ENCODE measurements around the gene OR51M1. TPM values are rescaled to one million over a fixed set of nuclear protein-coding genes. Genes with fewer than 3 reads are reported as not detected.

Gene OR51M1
- total RNA-seq, 4 donors from 2014 or later = not detected

- intact Hi-C loops (cut with DNase I) = no loop called here
- TF ChIP-seq POLR2A (IDR thresholded peaks at IDR 0.05) = no peak
- no peaks in the 10 kb centered on the region for H3K36me3 ChIP-seq
- H3K4me3 ChIP-seq = no peak overlapping the region
- no peaks in the 10 kb centered on the region for H3K9me3 ChIP-seq
- no peaks in the 10 kb centered on the region for H3K27me3 ChIP-seq
- WGBS, 2 donors = 29 to 44% methylated on average over 3 of the region's 3 CpGs
- DNase-seq = no peak
- H3K4me1 ChIP-seq = no peaks in the 10 kb centered on the region
- no peak overlapping the region for H3K27ac ChIP-seq
Measured at GRCh38 chr11:5368502-5369043, 15.0 kb upstream of the OR51M1 start.

DNA sequence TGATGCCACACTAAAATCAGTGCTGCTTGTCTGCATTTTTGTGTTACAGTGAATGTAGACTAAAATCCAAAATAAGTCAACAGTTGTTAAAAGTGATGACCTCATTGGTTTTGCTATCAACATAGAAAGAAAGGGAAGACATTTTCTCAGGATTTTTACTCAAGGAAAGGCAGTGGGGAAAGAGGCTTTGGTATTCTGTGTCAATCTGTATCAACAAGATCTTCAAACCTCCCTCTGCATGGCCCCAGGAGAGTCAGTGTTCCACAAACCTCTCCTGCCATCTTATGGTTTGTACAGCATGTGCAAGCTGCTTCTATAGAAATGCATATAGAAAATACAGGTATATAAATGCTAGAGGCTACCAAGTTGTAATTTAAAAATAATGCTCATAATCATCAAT is 13.8 kb upstream of the OR51M1 start:
- no peak for TF ChIP-seq POLR2A (IDR thresholded peaks at IDR 0.05)
- TF ChIP-seq, protein P1, sequence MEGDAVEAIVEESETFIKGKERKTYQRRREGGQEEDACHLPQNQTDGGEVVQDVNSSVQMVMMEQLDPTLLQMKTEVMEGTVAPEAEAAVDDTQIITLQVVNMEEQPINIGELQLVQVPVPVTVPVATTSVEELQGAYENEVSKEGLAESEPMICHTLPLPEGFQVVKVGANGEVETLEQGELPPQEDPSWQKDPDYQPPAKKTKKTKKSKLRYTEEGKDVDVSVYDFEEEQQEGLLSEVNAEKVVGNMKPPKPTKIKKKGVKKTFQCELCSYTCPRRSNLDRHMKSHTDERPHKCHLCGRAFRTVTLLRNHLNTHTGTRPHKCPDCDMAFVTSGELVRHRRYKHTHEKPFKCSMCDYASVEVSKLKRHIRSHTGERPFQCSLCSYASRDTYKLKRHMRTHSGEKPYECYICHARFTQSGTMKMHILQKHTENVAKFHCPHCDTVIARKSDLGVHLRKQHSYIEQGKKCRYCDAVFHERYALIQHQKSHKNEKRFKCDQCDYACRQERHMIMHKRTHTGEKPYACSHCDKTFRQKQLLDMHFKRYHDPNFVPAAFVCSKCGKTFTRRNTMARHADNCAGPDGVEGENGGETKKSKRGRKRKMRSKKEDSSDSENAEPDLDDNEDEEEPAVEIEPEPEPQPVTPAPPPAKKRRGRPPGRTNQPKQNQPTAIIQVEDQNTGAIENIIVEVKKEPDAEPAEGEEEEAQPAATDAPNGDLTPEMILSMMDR (IDR thresholded peaks at IDR 0.05) = no peak
- Histone ChIP-seq H3K9me3 (no peaks in the 10 kb centered on the region), H3K36me3 (no peaks in the 10 kb centered on the region), H3K4me3 (no peak overlapping the region), H3K4me1 (no peaks in the 10 kb centered on the region), H3K27me3 (no peaks in the 10 kb centered on the region), H3K27ac (no peak overlapping the region)
- DNase-seq = no peak
- intact Hi-C loops (cut with DNase I) = no loop called here

- intact Hi-C loops (cut with DNase I) = no loop called here
- no peaks in the 10 kb centered on the region for H3K27me3 ChIP-seq
- TF ChIP-seq, protein P1 (IDR thresholded peaks at IDR 0.05) = peak in 5 of 6 experiments; percentile 32 to 52 (median 39)
- TF ChIP-seq POLR2A (IDR thresholded peaks at IDR 0.05) = no peak
- H3K4me1 ChIP-seq = no peaks in the 10 kb centered on the region
- no peak overlapping the region for H3K4me3 ChIP-seq
- no peaks in the 10 kb centered on the region for H3K36me3 ChIP-seq
- no peaks in the 10 kb centered on the region for H3K9me3 ChIP-seq
- H3K27ac ChIP-seq = no peak overlapping the region
- 73 to 75% methylated on average over 4 of the region's 4 CpGs for WGBS, 2 donors
- no peak for DNase-seq
Measured at GRCh38 chr11:5380740-5381342, 2.8 kb upstream of the OR51M1 start.

DNA sequence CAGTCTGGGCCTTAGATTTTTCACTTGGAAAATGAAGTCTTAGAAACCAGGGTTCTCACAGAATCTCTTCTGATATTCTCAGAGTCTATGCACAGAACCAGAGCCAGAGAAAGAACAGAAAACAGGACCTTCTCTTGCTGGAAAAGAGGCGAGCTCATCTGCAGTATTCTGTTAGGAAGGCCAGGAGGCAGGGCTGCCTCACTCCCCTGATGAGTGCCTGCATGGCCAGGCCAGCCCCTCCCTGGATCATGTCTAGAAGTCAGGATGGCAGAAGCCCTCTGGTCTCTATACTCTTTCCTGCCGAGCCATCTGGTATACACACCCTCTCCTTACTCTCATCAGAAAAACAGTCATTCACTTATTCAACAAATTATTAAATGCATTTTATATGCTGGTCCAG is 723 bp downstream of the OR51M1 start:
- no peaks in the 10 kb centered on the region for H3K27me3 ChIP-seq
- WGBS, 2 donors = 76 to 81% methylated on average over 2 of the region's 2 CpGs

GRCh38 chr11:5390210-5390609 is 6.6 kb downstream of the OR51M1 start:
- TF ChIP-seq POLR2A (IDR thresholded peaks at IDR 0.05) = no peak
- TF ChIP-seq, protein P1 (IDR thresholded peaks at IDR 0.05) = no peak
- DNase-seq = no peak
- no peaks in the 10 kb centered on the region for H3K27me3 ChIP-seq
- no peaks in the 10 kb centered on the region for H3K4me1 ChIP-seq
- H3K36me3 ChIP-seq = no peaks in the 10 kb centered on the region
- WGBS, 2 donors = 33 to 66% methylated on average over 1 to 2 of the region's 2 CpGs
- intact Hi-C loops (cut with DNase I) = no loop called here
- H3K9me3 ChIP-seq = no peaks in the 10 kb centered on the region
- H3K4me3 ChIP-seq = no peak overlapping the region
- no peak overlapping the region for H3K27ac ChIP-seq

More for the DNA sequence above, 723 bp downstream of the OR51M1 start:
- Histone ChIP-seq H3K27ac (no peak overlapping the region), H3K4me3 (no peak overlapping the region), H3K9me3 (no peaks in the 10 kb centered on the region), H3K4me1 (no peaks in the 10 kb centered on the region), H3K36me3 (no peaks in the 10 kb centered on the region)
- intact Hi-C loops (cut with DNase I) = no loop called here
- TF ChIP-seq, protein P1 (IDR thresholded peaks at IDR 0.05) = no peak
- TF ChIP-seq POLR2A (IDR thresholded peaks at IDR 0.05) = no peak
- DNase-seq = no peak

DNA sequence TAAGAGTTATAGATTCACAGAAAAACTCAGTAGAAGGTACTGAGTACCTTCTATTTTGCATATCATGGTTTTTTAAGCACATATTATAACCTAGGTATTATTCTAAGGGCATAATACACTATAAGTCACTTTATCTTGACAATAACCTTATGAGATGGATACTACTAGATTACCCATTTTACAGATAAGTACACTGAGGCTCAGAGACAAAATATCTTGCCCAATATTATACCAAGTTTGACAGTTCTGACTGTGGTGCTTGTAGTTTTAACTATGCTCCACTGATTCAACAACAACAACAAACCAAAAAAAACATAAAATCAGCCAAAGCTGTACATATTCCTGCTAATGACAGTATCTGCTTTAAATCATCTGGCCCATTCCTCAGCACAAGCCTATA is 10.5 kb downstream of the OR51M1 start:
- no peaks in the 10 kb centered on the region for H3K9me3 ChIP-seq
- no peak for TF ChIP-seq POLR2A (IDR thresholded peaks at IDR 0.05)
- TF ChIP-seq, protein P1 (IDR thresholded peaks at IDR 0.05) = no peak

More for the DNA sequence above, 10.5 kb downstream of the OR51M1 start:
- no peaks in the 10 kb centered on the region for H3K27me3 ChIP-seq
- intact Hi-C loops (cut with DNase I) = no loop called here
- no peak overlapping the region for H3K4me3 ChIP-seq
- no peaks in the 10 kb centered on the region for H3K36me3 ChIP-seq
- no peak for DNase-seq
- H3K27ac ChIP-seq = no peak overlapping the region
- H3K4me1 ChIP-seq = no peaks in the 10 kb centered on the region

All from esophagus squamous epithelium (tissue), 5 donors.